LNCAP (cell line): ENCODE results near the gene PTPRK.

Experiments
- CTCF ChIP-seq: fragments of 450-650 bp; IDR thresholded peaks from 2 replicates; pipeline ENCODE4 v1.5.1; 2017; ENCODE audit warnings: mild to moderate bottlenecking

PTPRK gene

GRCh38 chr6:128525406-128525805, 5.0 kb upstream of the PTPRK start:
- TF ChIP-seq CTCF: no peak

- no peak for TF ChIP-seq CTCF
Observed at GRCh38 chr6:128521282-128521632, 858 bp upstream of the PTPRK start.

GRCh38 chr6:128519931-128520435, 416 bp downstream of the PTPRK start:
- no peak for TF ChIP-seq CTCF

GRCh38 chr6:128519132-128519930, 1.1 kb downstream of the PTPRK start:
- no peak for TF ChIP-seq CTCF

GRCh38 chr6:128518434-128519131, 1.8 kb downstream of the PTPRK start:
- TF ChIP-seq CTCF: no peak

- no peak for TF ChIP-seq CTCF
Observed at GRCh38 chr6:128517124-128517523, 3.3 kb downstream of the PTPRK start.

GRCh38 chr6:128516514-128516898, 3.9 kb downstream of the PTPRK start:
- TF ChIP-seq CTCF: no peak
